CD4-positive, alpha-beta T cell (primary cell): ENCODE results near the gene WNT2B. TPM values are rescaled to one million over a fixed set of nuclear protein-coding genes. Genes with fewer than 3 reads are reported as not detected.

Experiments used
- ATAC-seq: fragments of 200-7000 bp; cut with Tn5 transposase; one replicate; pipeline ENCODE4 v1.10.0; 2022; ENCODE audit warnings: mild to moderate bottlenecking; ENCODE audit not compliant: poor library complexity
- CTCF ChIA-PET: fragments of 350-600 bp; sonication (Branson Sonifier 250); formaldehyde crosslinking; loops from one replicate; lab custom pipeline; 2021; ENCODE audit warnings: antibody characterized with exemption, inconsistent platforms; lab: Charles Lee
- POLR2A ChIA-PET: fragments of 350-600 bp; sonication (Branson Sonifier 250); formaldehyde crosslinking; loops from one replicate; lab custom pipeline; 2021; ENCODE audit warnings: antibody characterized with exemption, inconsistent platforms; lab: Charles Lee
- DNase-seq, 14 experiments: peaks; one replicate each; pipeline ENCODE4 v3.0.0-alpha.2; 2013 to 2020; ENCODE audit warnings: mixed read lengths in 2 of 14
- H3K27ac ChIP-seq, 2 donors: one replicate each; pipeline versions ENCODE4 v1.5.1 to v1.7.0; 2013; ENCODE audit warnings: low read length in 2 of 2, low read depth in 1 of 2, mild to moderate bottlenecking in 1 of 2
- H3K27me3 ChIP-seq, 2 experiments: 1 replicate in 1 of 2; 2 replicates in 1 of 2; pipeline versions ENCODE4 v1.6.1 to v1.7.0; 2013; ENCODE audit warnings: low read length in 2 of 2, control low read depth in 1 of 2, mild to moderate bottlenecking in 1 of 2, moderate library complexity in 1 of 2; ENCODE audit not compliant: insufficient read depth in 2 of 2, control insufficient read depth in 1 of 2
- H3K36me3 ChIP-seq: one replicate; pipeline ENCODE4 v1.6.1; 2013; ENCODE audit warnings: low read length, control low read depth; ENCODE audit not compliant: insufficient read depth
- H3K4me1 ChIP-seq: one replicate; pipeline ENCODE4 v1.6.1; 2013; ENCODE audit warnings: low read length, control low read depth; ENCODE audit not compliant: insufficient read depth
- H3K4me3 ChIP-seq: one replicate; pipeline ENCODE4 v1.5.1; 2013; ENCODE audit warnings: mild to moderate bottlenecking, low read length, moderate library complexity
- H3K9me3 ChIP-seq, 2 experiments: 1 replicate in 1 of 2; 2 replicates in 1 of 2; pipeline versions ENCODE4 v1.6.1 to v1.7.0; 2013; ENCODE audit warnings: low read length in 2 of 2, mild to moderate bottlenecking in 2 of 2, control low read depth in 1 of 2, moderate library complexity in 1 of 2; ENCODE audit not compliant: control insufficient read depth in 1 of 2, insufficient read depth in 1 of 2
- H3K27ac Mint-ChIP-seq: one replicate; pipeline ENCODE4 v1.8.0; 2020; ENCODE audit warnings: mixed read lengths
- H3K27me3 Mint-ChIP-seq: one replicate; pipeline ENCODE4 v1.8.0; 2021; ENCODE audit warnings: mixed read lengths
- H3K36me3 Mint-ChIP-seq: one replicate; pipeline ENCODE4 v1.8.0; 2021; ENCODE audit warnings: low read depth, mixed read lengths
- H3K4me1 Mint-ChIP-seq: one replicate; pipeline ENCODE4 v1.8.0; 2021; ENCODE audit warnings: low read depth, mixed read lengths
- H3K4me3 Mint-ChIP-seq: one replicate; pipeline ENCODE4 v1.8.0; 2020; ENCODE audit warnings: mild to moderate bottlenecking, mixed read lengths
- H3K9me3 Mint-ChIP-seq: one replicate; pipeline ENCODE4 v1.8.0; 2020; ENCODE audit warnings: mixed read lengths
- intact Hi-C, 2 experiments: fragments of 100-400 bp; cut with DNase I in 1 of 2; cut with micrococcal nuclease in 1 of 2; formaldehyde crosslinking; loops; one replicate each; pipeline versions ENCODE4 v1.15.1 to v1.9.0; 2023 to 2025; cut with DNase I, micrococcal nuclease
- total RNA-seq, 174 experiments: library from RNA in 2 of 174; stranded (reverse) in 2 of 174; gene quantifications; one replicate each; pipeline ENCODE4 v1.2.3 and lab custom pipeline; 2021 to 2026
- TF ChIP-seq, protein P1 (sequence below): fragments of 200-600 bp; IDR thresholded peaks from one replicate; pipeline ENCODE4 v1.8.0; 2022; ENCODE audit warnings: antibody characterized with exemption, mild to moderate bottlenecking

The WNT2B gene
- total RNA-seq, 2 experiments from 2014 or later = 0.33 to 0.67 TPM

- Histone ChIP-seq H3K4me1 (no peaks in the 10 kb centered on the region), H3K27me3 (no peaks in the 10 kb centered on the region), H3K36me3 (peaks cover 4% of the 10 kb centered on the region), H3K27ac (no peak overlapping the region), H3K9me3 (no peaks in the 10 kb centered on the region), H3K4me3 (no peak overlapping the region)
- ChIA-PET CTCF (no interaction called here), POLR2A (no interaction called here)
- ATAC-seq (no peak), DNase-seq (no peak)
- TF ChIP-seq, protein P1, sequence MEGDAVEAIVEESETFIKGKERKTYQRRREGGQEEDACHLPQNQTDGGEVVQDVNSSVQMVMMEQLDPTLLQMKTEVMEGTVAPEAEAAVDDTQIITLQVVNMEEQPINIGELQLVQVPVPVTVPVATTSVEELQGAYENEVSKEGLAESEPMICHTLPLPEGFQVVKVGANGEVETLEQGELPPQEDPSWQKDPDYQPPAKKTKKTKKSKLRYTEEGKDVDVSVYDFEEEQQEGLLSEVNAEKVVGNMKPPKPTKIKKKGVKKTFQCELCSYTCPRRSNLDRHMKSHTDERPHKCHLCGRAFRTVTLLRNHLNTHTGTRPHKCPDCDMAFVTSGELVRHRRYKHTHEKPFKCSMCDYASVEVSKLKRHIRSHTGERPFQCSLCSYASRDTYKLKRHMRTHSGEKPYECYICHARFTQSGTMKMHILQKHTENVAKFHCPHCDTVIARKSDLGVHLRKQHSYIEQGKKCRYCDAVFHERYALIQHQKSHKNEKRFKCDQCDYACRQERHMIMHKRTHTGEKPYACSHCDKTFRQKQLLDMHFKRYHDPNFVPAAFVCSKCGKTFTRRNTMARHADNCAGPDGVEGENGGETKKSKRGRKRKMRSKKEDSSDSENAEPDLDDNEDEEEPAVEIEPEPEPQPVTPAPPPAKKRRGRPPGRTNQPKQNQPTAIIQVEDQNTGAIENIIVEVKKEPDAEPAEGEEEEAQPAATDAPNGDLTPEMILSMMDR = no peak
- Mint-ChIP-seq H3K4me1 (no peaks in the 10 kb centered on the region), H3K9me3 (no peaks in the 10 kb centered on the region), H3K27me3 (no peaks in the 10 kb centered on the region), H3K4me3 (no peak overlapping the region), H3K36me3 (peaks cover 25% of the 10 kb centered on the region), H3K27ac (no peak overlapping the region)
- intact Hi-C loops = no loop called here
Observed at GRCh38 chr1:112549590-112549989, 40.8 kb downstream of the WNT2B start.

DNA sequence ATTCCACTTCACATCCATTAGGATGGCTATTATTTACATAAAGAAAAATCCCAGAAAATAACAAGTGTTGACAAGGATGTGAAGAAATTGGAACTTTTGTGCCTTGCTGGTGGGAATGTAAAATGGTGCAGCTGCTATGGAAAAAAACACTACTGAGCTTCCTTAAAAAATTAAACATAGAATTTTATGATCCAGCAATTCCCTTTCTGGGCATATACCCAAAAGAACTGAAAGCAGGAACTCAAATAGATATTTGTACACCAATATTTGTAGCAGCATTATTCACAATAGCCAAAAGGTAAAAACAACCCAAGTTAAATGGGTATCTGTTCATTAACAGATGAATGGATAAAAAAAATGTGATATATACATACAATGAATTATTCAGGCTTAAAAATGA lies 45.6 kb downstream of the WNT2B start:
- CTCF ChIA-PET = interaction anchor here (1.1 kb wide), 1 partner anchor 53 kb away, joined by 3 read pairs; no protein-coding TSS in a partner anchor
- intact Hi-C loops = no loop called here
- ATAC-seq = no peak
- Histone ChIP-seq H3K27me3 (no peaks in the 10 kb centered on the region), H3K27ac (no peak overlapping the region), H3K36me3 (peaks cover 4% of the 10 kb centered on the region), H3K4me1 (no peaks in the 10 kb centered on the region), H3K9me3 (no peaks in the 10 kb centered on the region), H3K4me3 (no peak overlapping the region)
- no peak overlapping the region for H3K27ac Mint-ChIP-seq
- POLR2A ChIA-PET = no interaction called here
- H3K9me3 Mint-ChIP-seq = no peaks in the 10 kb centered on the region
- no peaks in the 10 kb centered on the region for H3K27me3 Mint-ChIP-seq
- no peaks in the 10 kb centered on the region for H3K4me1 Mint-ChIP-seq
- peaks cover 26% of the 10 kb centered on the region for H3K36me3 Mint-ChIP-seq
- H3K4me3 Mint-ChIP-seq = no peak overlapping the region
- TF ChIP-seq, protein P1 = no peak
- DNase-seq = no peak

DNA sequence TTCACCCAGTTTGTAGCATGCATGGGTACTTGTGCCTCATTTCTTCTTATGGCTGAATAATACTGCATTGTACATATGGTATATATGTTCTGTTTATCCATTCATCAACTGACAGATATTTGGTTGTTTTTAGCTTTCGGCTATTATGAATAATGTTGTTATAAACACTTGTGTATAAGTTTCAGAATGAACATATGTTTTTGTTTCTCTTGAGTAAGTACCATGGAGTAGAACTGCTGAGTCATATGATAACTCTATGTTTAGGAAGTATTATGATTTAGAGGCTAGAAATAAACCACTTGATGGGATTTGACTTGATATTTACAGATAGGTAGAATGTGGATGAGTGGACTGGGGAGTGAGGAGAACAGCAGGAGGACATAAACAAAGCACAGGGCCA lies 48.6 kb downstream of the WNT2B start:
- no peak overlapping the region for H3K27ac ChIP-seq
- no peak overlapping the region for H3K27ac Mint-ChIP-seq
- no peaks in the 10 kb centered on the region for H3K9me3 ChIP-seq
- no peak for DNase-seq
- CTCF ChIA-PET = no interaction called here
- H3K27me3 ChIP-seq = no peaks in the 10 kb centered on the region
- no peaks in the 10 kb centered on the region for H3K4me1 ChIP-seq
- H3K9me3 Mint-ChIP-seq = no peaks in the 10 kb centered on the region
- no peak overlapping the region for H3K4me3 Mint-ChIP-seq
- H3K4me1 Mint-ChIP-seq = no peaks in the 10 kb centered on the region
- H3K4me3 ChIP-seq = no peak overlapping the region
- TF ChIP-seq, protein P1 = no peak
- H3K36me3 Mint-ChIP-seq = peaks cover 22% of the 10 kb centered on the region
- POLR2A ChIA-PET = no interaction called here
- peaks cover 4% of the 10 kb centered on the region for H3K36me3 ChIP-seq
- no peak for ATAC-seq
- no peaks in the 10 kb centered on the region for H3K27me3 Mint-ChIP-seq
- intact Hi-C loops = no loop called here
